Measurements from ENCODE around the gene SCMH1.

GRCh38 chr1:41173651-41174050, 68.5 kb downstream of the SCMH1 start:
- TF ChIP-seq CTCF (IDR thresholded peaks at IDR 0.05) = no peak
- no peak for TF ChIP-seq POLR2A (IDR thresholded peaks at IDR 0.05)

Data from uterus (tissue), 2 donors.